ENCODE results near the gene RAB4A. TPM values are rescaled to one million over a fixed set of nuclear protein-coding genes. Genes with fewer than 3 reads are reported as not detected.

Gene RAB4A
- total RNA-seq, 2 experiments from 2014 or later: 26.7 to 28.7 TPM

DNA sequence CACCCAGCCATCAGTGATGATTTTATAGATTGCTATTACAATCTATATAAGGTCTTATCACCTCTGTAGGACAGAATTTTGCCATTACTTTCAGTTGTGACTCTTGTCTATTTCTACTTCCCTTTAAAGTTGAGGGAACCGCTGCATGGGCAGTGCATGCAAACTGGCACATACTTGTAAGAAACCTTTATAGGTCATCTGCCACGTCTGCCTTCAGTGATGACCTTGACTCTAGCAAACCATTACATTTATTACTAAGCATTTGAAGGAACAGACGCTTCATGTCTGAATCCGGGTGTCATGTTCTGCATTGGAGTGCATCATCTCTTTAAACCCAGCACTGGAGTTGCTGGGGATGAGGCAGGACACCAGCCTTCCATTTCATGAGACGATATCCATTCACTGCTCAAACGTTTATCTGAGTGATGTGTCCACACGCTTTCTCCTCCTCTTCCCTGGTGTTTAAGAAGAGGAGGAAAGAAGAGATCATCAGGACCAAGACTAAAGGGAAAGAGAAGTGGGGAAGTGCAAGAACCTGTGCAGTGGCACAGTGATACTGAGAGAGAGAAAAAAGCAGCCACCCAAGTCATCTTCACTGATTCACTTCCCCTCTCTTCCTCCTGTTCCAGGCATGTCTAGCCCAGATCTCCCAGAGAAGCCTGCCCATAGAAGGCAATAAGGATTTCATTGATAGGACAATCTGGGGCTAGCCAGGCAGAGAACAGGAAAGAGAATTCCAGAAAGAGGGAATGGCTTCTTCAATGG lies 57.9 kb downstream of the RAB4A start:
- no peaks in the 10 kb centered on the region for H3K27me3 Mint-ChIP-seq
- ChIA-PET CTCF (no interaction called here), POLR2A (no interaction called here)
- no peak overlapping the region for H3K4me3 Mint-ChIP-seq
- ATAC-seq (ENCODE audit: poor library complexity) (no peak), DNase-seq (no peak)
- H3K27me3 ChIP-seq (ENCODE audit: control insufficient read depth in 1 of 2, insufficient read depth in 2 of 2, low read length in 2 of 2): no peaks in the 10 kb centered on the region
- H3K27ac ChIP-seq (ENCODE audit: low read depth in 1 of 2, low read length in 2 of 2): no peak overlapping the region
- H3K4me1 ChIP-seq (ENCODE audit: insufficient read depth, low read length): peaks cover 12% of the 10 kb centered on the region
- H3K4me3 ChIP-seq (ENCODE audit: low read length): no peak overlapping the region
- no peaks in the 10 kb centered on the region for H3K9me3 Mint-ChIP-seq
- H3K4me1 Mint-ChIP-seq (ENCODE audit: low read depth): peaks cover 10% of the 10 kb centered on the region
- no peak overlapping the region for H3K27ac Mint-ChIP-seq
- intact Hi-C loops (cut with DNase I, micrococcal nuclease): no loop called here
- peaks cover 0 to 5% of the 10 kb centered on the region in 2 experiments for H3K9me3 ChIP-seq (ENCODE audit: control insufficient read depth in 1 of 2, insufficient read depth in 1 of 2, low read length in 2 of 2)
- peaks cover 32% of the 10 kb centered on the region for H3K36me3 Mint-ChIP-seq (ENCODE audit: low read depth)
- peaks cover 15% of the 10 kb centered on the region for H3K36me3 ChIP-seq (ENCODE audit: insufficient read depth, low read length)
- TF ChIP-seq, protein P1, sequence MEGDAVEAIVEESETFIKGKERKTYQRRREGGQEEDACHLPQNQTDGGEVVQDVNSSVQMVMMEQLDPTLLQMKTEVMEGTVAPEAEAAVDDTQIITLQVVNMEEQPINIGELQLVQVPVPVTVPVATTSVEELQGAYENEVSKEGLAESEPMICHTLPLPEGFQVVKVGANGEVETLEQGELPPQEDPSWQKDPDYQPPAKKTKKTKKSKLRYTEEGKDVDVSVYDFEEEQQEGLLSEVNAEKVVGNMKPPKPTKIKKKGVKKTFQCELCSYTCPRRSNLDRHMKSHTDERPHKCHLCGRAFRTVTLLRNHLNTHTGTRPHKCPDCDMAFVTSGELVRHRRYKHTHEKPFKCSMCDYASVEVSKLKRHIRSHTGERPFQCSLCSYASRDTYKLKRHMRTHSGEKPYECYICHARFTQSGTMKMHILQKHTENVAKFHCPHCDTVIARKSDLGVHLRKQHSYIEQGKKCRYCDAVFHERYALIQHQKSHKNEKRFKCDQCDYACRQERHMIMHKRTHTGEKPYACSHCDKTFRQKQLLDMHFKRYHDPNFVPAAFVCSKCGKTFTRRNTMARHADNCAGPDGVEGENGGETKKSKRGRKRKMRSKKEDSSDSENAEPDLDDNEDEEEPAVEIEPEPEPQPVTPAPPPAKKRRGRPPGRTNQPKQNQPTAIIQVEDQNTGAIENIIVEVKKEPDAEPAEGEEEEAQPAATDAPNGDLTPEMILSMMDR (IDR thresholded peaks at IDR 0.05): no peak

GRCh38 chr1:229334269-229334668 lies 63.4 kb downstream of the RAB4A start:
- Histone ChIP-seq H3K4me1 (ENCODE audit: insufficient read depth, low read length) (peaks cover 6% of the 10 kb centered on the region), H3K27ac (ENCODE audit: low read depth in 1 of 2, low read length in 2 of 2) (no peak overlapping the region), H3K4me3 (ENCODE audit: low read length) (no peak overlapping the region), H3K27me3 (ENCODE audit: control insufficient read depth in 1 of 2, insufficient read depth in 2 of 2, low read length in 2 of 2) (no peaks in the 10 kb centered on the region), H3K36me3 (ENCODE audit: insufficient read depth, low read length) (peaks cover 2% of the 10 kb centered on the region), H3K9me3 (ENCODE audit: control insufficient read depth in 1 of 2, insufficient read depth in 1 of 2, low read length in 2 of 2) (peaks cover 0 to 8% of the 10 kb centered on the region in 2 experiments)
- H3K27ac Mint-ChIP-seq: no peak overlapping the region
- H3K36me3 Mint-ChIP-seq (ENCODE audit: low read depth): peaks cover 7% of the 10 kb centered on the region
- ChIA-PET CTCF (no interaction called here), POLR2A (interaction anchor here (1.0 kb wide), 1 partner anchor 9 kb away, joined by 5 read pairs; the partner anchor contains the start of gene CCSAP)
- H3K27me3 Mint-ChIP-seq: no peaks in the 10 kb centered on the region
- no peak overlapping the region for H3K4me3 Mint-ChIP-seq
- intact Hi-C loops (cut with DNase I, micrococcal nuclease): no loop called here
- no peak for DNase-seq
- peaks cover 20% of the 10 kb centered on the region for H3K4me1 Mint-ChIP-seq (ENCODE audit: low read depth)
- no peaks in the 10 kb centered on the region for H3K9me3 Mint-ChIP-seq
- ATAC-seq (ENCODE audit: poor library complexity): no peak
- TF ChIP-seq, protein P1 (IDR thresholded peaks at IDR 0.05): no peak

DNA sequence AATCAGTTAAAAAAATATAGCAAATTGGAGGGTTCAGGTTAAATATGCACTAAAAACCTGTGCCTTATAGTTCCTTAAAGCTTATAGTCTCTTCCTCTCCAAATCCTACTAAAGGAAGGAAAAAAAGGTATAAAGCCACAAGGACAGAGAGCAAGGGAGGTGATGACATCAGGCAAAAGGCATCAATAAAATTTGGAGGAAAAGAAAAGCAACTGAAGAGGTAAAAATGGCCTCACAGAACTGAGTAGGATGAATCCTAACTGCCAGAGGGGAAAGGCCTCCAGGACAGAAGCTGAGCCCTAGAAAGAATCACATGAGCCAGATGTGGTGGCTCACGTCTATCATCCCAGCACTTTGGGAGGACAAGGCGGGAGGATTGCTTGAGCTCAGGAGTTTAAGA lies 63.8 kb downstream of the RAB4A start:
- H3K27ac Mint-ChIP-seq: no peak overlapping the region
- POLR2A ChIA-PET: interaction anchor here (0.7 to 1.0 kb wide), 2 partner anchors 8 to 11 kb away, joined by 3 to 5 read pairs; partner anchors contain the start of gene CCSAP

More for the DNA sequence above, 63.8 kb downstream of the RAB4A start:
- TF ChIP-seq, protein P1 (IDR thresholded peaks at IDR 0.05): no peak
- no peak overlapping the region for H3K4me3 ChIP-seq (ENCODE audit: low read length)
- H3K36me3 ChIP-seq (ENCODE audit: insufficient read depth, low read length): peaks cover 2% of the 10 kb centered on the region
- DNase-seq (no peak), ATAC-seq (ENCODE audit: poor library complexity) (no peak)
- CTCF ChIA-PET: interaction anchor here (0.9 kb wide), 1 partner anchor 10 kb away, joined by 3 read pairs; no protein-coding TSS in a partner anchor
- Mint-ChIP-seq H3K4me1 (ENCODE audit: low read depth) (peaks cover 24% of the 10 kb centered on the region), H3K36me3 (ENCODE audit: low read depth) (peaks cover 7% of the 10 kb centered on the region), H3K4me3 (no peak overlapping the region), H3K9me3 (no peaks in the 10 kb centered on the region), H3K27me3 (no peaks in the 10 kb centered on the region)
- H3K27ac ChIP-seq (ENCODE audit: low read depth in 1 of 2, low read length in 2 of 2): no peak overlapping the region
- peaks cover 0 to 8% of the 10 kb centered on the region in 2 experiments for H3K9me3 ChIP-seq (ENCODE audit: control insufficient read depth in 1 of 2, insufficient read depth in 1 of 2, low read length in 2 of 2)
- no peaks in the 10 kb centered on the region for H3K27me3 ChIP-seq (ENCODE audit: control insufficient read depth in 1 of 2, insufficient read depth in 2 of 2, low read length in 2 of 2)
- intact Hi-C loops (cut with DNase I, micrococcal nuclease): no loop called here
- peaks cover 11% of the 10 kb centered on the region for H3K4me1 ChIP-seq (ENCODE audit: insufficient read depth, low read length)
